Activated naive CD8-positive, alpha-beta T cell (primary cell): Measurements from ENCODE around the gene TMEM132D.

Experiments
- H3K27ac Mint-ChIP-seq: one replicate; pipeline ENCODE4 v1.8.0; 2021; ENCODE audit warnings: mixed read lengths
- H3K27me3 Mint-ChIP-seq: one replicate; pipeline ENCODE4 v1.8.0; 2021; ENCODE audit warnings: mixed read lengths
- H3K36me3 Mint-ChIP-seq: one replicate; pipeline ENCODE4 v1.8.0; 2021; ENCODE audit warnings: mixed read lengths
- H3K4me1 Mint-ChIP-seq: one replicate; pipeline ENCODE4 v1.8.0; 2021; ENCODE audit warnings: low read depth, mixed read lengths
- H3K4me3 Mint-ChIP-seq: one replicate; pipeline ENCODE4 v1.8.0; 2021; ENCODE audit warnings: mild to moderate bottlenecking, mixed read lengths
- H3K9me3 Mint-ChIP-seq: one replicate; pipeline ENCODE4 v1.8.0; 2021; ENCODE audit warnings: low read depth, mixed read lengths

TMEM132D gene

GRCh38 chr12:129161511-129161910, 742.3 kb downstream of the TMEM132D start:
- Mint-ChIP-seq H3K9me3 (peaks cover 4% of the 10 kb centered on the region), H3K4me3 (no peak overlapping the region), H3K27ac (no peak overlapping the region), H3K36me3 (no peaks in the 10 kb centered on the region), H3K27me3 (no peaks in the 10 kb centered on the region), H3K4me1 (no peaks in the 10 kb centered on the region)

DNA sequence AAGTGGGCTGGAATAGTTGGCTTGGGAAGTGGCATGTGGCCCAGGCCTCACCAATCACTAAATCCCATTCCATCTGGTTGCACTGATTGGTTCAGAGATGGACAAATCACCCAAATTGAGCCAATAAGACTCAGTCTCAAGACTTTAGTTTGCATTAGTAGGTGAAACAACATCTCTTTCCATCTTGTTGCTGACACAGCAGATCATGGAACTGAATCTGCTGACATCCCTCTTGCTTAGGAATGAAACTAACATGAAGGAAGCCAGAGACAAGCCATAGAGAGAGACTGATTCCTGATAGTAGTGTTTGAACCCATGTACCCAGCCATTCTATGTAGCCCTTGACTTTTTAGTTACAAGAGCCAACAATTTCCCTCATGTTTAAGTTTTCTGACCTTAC, 743.5 kb downstream of the TMEM132D start:
- no peak overlapping the region for H3K27ac Mint-ChIP-seq
- H3K4me1 Mint-ChIP-seq, result no peaks in the 10 kb centered on the region
- H3K4me3 Mint-ChIP-seq, result no peak overlapping the region
- no peaks in the 10 kb centered on the region for H3K36me3 Mint-ChIP-seq
- no peaks in the 10 kb centered on the region for H3K27me3 Mint-ChIP-seq
- peaks cover 4% of the 10 kb centered on the region for H3K9me3 Mint-ChIP-seq

DNA sequence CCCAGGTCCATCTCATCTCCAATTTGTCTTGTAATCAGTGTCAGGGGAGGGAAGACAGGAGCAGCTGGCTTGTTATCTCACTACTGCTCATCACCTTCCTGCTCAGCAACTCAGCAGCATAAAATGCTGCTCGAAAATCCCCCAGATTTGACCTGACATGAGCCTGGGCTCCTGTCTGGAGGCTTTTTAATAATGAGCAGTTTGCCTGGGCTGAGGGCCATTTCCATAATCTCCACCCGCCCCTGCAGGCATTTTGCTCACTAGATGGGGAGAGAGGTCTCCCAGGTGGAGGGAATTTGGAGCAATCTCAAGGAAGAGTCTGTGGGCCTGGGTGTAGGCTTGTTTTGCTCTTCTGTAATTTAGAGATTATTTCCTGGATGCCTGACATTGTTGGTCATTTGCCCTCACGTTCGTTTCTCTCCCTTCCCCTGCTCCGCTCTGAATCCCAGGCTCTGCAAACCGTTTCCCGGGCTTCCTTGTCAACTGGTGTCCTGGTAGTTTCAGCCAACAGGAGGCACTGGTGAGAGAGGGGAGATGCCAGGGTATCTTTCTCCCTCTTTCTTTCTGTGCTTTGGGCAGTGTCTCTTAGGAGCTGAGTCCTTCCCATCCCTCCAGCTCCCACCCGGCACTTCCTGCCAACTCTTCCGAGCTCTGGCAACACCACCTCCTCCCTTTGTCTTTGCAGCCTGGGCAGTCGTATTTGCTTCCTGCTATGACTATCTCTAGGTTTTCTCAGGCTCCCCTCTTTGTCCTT, 751.3 kb downstream of the TMEM132D start:
- H3K4me3 Mint-ChIP-seq, result no peak overlapping the region

DNA sequence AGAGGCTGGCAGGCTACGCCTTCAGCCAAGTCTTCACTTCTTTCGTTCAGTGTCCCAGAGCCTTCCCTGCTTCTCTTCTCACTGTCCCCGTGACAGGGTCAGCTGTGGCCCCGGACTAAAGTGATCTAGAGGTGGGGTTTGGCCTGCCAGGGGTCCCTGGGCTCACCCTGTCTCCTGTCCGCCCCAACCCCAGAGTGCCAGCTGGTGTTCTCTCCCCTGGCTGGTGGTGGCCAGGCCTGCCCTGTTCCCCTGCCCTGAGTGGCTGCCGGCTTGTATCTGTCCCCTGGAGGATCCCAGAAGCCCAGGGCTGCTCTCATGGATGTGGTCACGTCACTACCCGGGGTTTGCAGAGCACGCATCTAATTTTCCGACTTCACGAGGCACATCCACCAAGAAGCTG, 753.1 kb downstream of the TMEM132D start:
- no peak overlapping the region for H3K4me3 Mint-ChIP-seq
- no peaks in the 10 kb centered on the region for H3K4me1 Mint-ChIP-seq
- no peaks in the 10 kb centered on the region for H3K27me3 Mint-ChIP-seq
- no peaks in the 10 kb centered on the region for H3K9me3 Mint-ChIP-seq
- no peaks in the 10 kb centered on the region for H3K36me3 Mint-ChIP-seq
- H3K27ac Mint-ChIP-seq, result no peak overlapping the region

More for the DNA sequence above, 751.3 kb downstream of the TMEM132D start:
- Mint-ChIP-seq H3K4me1 (no peaks in the 10 kb centered on the region), H3K27me3 (no peaks in the 10 kb centered on the region), H3K9me3 (no peaks in the 10 kb centered on the region), H3K36me3 (no peaks in the 10 kb centered on the region), H3K27ac (no peak overlapping the region)

DNA sequence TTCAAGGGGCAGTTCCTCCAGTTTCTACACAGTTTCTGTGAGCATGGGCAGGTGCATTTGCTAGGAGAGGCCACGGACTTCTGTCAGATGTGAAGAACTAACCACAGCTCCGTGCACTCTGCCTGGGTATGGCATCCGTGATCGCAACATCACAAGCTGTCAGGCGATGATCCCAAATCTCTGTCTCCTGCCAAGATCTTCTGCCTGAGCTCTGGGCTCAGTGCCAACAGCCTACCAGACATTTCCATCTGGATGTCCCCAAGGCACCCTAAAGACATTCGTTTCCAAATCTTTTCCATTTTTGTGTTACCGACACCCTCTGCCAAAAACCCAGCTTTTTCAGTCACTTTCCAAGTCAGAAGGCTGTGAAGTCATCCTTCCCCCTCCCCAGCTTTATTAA, 758.4 kb downstream of the TMEM132D start:
- Mint-ChIP-seq H3K27ac (no peak overlapping the region), H3K4me3 (no peak overlapping the region), H3K4me1 (no peaks in the 10 kb centered on the region), H3K36me3 (no peaks in the 10 kb centered on the region), H3K9me3 (no peaks in the 10 kb centered on the region), H3K27me3 (no peaks in the 10 kb centered on the region)

DNA sequence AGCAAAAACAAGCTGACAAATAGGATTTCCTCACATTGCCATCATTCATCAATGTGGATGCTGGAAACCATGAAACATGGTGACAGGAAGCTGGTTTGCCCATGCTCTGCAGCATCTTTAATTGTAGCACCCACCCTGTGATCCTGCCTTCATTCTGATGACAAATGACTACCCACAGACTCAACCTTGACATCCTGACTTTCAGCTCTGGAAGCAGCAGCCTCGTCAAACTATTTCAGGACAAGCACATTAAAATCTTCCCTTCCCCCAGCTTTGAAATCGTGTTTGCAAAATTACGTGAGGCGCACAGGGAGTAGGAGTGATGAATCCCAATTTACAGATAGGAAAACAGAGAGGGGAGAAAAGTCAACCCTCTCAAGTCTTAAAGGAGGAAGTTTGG, 765.0 kb downstream of the TMEM132D start:
- no peaks in the 10 kb centered on the region for H3K36me3 Mint-ChIP-seq
- no peaks in the 10 kb centered on the region for H3K27me3 Mint-ChIP-seq
- H3K27ac Mint-ChIP-seq, result no peak overlapping the region
- peaks cover 5% of the 10 kb centered on the region for H3K9me3 Mint-ChIP-seq
- H3K4me1 Mint-ChIP-seq, result no peaks in the 10 kb centered on the region
- no peak overlapping the region for H3K4me3 Mint-ChIP-seq

DNA sequence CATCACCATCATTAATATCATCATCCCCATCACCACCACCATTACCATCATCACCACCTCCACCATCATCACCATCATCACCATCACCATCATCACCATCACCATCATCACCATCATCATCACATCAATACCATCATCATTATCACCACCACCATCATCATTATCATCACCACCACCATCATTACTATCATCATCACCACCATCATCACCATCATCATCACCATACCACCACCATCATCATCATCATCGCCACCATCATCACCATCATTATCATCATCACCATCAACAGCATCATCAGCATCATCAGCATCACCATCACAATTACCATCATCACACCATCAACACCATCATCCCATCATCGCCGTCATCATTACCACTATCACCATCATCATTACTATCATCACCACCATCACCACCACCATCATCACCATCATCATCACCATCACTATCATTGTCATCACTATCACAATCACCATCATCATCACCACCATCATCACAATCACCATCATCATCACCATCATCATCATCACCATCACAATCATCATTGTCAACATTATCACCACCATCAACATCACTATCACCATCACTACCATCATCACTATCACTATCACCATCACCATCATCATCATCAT, 767.0 kb downstream of the TMEM132D start:
- Mint-ChIP-seq H3K27me3 (no peaks in the 10 kb centered on the region), H3K36me3 (no peaks in the 10 kb centered on the region), H3K9me3 (peaks cover 5% of the 10 kb centered on the region), H3K27ac (no peak overlapping the region), H3K4me1 (no peaks in the 10 kb centered on the region), H3K4me3 (no peak overlapping the region)

- H3K27me3 Mint-ChIP-seq, result no peaks in the 10 kb centered on the region
- no peak overlapping the region for H3K4me3 Mint-ChIP-seq
- no peaks in the 10 kb centered on the region for H3K36me3 Mint-ChIP-seq
- peaks cover 5% of the 10 kb centered on the region for H3K9me3 Mint-ChIP-seq
- no peak overlapping the region for H3K27ac Mint-ChIP-seq
- no peaks in the 10 kb centered on the region for H3K4me1 Mint-ChIP-seq
Observed at GRCh38 chr12:129127771-129128170, 776.1 kb downstream of the TMEM132D start.

- Mint-ChIP-seq H3K4me1 (no peaks in the 10 kb centered on the region), H3K36me3 (no peaks in the 10 kb centered on the region), H3K27ac (no peak overlapping the region), H3K4me3 (no peak overlapping the region), H3K9me3 (peaks cover 5% of the 10 kb centered on the region), H3K27me3 (no peaks in the 10 kb centered on the region)
Observed at GRCh38 chr12:129127211-129127610, 776.6 kb downstream of the TMEM132D start.

DNA sequence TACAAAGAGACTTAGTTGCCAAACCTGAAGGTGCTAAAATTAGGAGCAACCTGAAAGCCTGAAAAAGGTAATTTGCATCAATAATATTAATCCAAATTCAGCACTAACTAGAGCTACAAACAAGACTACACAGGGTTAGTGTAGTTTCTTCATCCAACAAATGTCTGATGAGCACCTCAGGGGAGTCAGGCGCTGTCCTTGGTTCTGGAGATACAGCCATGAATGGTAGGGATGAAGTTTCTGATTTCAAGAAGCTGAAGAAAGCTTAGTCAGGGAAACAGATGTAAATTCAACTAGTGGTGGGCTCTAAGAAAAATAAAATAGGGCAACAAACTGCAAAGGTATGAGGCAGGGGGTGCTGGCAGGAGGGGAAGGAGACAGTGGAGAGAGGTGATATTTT, 784.3 kb downstream of the TMEM132D start:
- no peaks in the 10 kb centered on the region for H3K36me3 Mint-ChIP-seq
- peaks cover 4% of the 10 kb centered on the region for H3K9me3 Mint-ChIP-seq
- no peaks in the 10 kb centered on the region for H3K4me1 Mint-ChIP-seq
- H3K27me3 Mint-ChIP-seq, result peaks cover 6% of the 10 kb centered on the region
- H3K4me3 Mint-ChIP-seq, result no peak overlapping the region
- no peak overlapping the region for H3K27ac Mint-ChIP-seq

DNA sequence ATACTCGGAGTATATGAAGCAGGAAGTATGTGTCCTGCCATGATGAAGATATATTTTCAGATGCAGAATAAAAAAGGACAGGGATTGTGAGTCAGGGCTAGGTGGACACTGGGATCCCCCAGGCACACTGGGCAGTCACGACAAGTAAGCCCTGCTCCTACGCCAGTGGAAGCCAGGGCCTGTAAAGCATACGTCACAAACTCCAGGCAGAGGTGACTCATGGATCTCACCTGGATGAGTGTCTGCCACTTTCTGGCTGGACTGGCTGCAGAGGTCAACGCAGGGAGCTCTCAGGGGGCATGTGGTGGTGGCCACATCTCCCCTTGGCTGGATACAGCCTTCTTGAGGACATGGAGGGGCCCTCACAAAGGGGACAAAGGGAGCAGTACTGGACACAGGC, 788.3 kb downstream of the TMEM132D start:
- peaks cover 7% of the 10 kb centered on the region for H3K27me3 Mint-ChIP-seq
- H3K27ac Mint-ChIP-seq, result no peak overlapping the region
- no peaks in the 10 kb centered on the region for H3K36me3 Mint-ChIP-seq
- no peaks in the 10 kb centered on the region for H3K4me1 Mint-ChIP-seq
- no peak overlapping the region for H3K4me3 Mint-ChIP-seq
- H3K9me3 Mint-ChIP-seq, result peaks cover 4% of the 10 kb centered on the region

DNA sequence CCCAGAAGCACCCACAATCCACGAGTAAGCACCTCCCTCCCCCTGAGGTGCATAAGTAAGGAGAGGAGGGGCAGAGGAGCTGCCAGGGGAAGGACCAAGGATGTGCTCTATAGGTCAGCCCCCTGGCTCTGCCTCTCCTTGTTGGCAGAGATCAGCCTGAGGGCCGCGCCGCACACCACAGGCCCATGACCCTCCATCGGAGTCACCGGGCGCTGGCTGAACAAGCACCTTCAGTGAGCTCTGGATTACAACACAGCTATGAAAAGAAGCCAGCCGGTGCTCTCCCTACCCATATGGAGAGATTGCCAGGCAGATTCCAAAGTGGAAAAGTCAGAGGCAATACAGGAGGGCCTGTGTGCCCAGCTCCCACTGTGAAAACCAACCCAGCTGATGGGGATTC, 793.2 kb downstream of the TMEM132D start:
- Mint-ChIP-seq H3K4me1 (no peaks in the 10 kb centered on the region), H3K27ac (no peak overlapping the region), H3K9me3 (no peaks in the 10 kb centered on the region), H3K36me3 (no peaks in the 10 kb centered on the region), H3K4me3 (no peak overlapping the region), H3K27me3 (peaks cover 5% of the 10 kb centered on the region)

GRCh38 chr12:129109174-129110001, 794.4 kb downstream of the TMEM132D start:
- no peaks in the 10 kb centered on the region for H3K9me3 Mint-ChIP-seq
- no peak overlapping the region for H3K27ac Mint-ChIP-seq
- no peaks in the 10 kb centered on the region for H3K4me1 Mint-ChIP-seq
- H3K4me3 Mint-ChIP-seq, result no peak overlapping the region
- H3K36me3 Mint-ChIP-seq, result no peaks in the 10 kb centered on the region
- peaks cover 1% of the 10 kb centered on the region for H3K27me3 Mint-ChIP-seq

DNA sequence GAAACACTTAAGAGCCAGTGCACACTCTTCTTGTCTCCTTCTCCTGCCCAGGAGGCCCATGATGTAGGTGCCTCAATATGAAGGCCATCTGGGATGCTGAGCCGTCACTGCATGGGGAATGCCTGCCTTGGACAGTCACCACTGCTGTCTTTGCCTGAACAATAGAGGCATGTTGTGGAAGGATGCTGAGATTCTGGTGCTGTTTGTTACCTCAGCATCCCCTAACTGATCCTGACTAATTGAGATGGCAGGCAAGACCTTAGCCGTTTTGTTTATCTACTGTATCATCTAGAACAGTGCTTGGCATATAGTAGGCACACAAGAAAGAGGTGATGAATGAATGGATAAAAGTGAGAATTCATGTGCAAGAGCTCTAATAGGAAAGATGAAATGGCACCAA, 797.1 kb downstream of the TMEM132D start:
- H3K4me1 Mint-ChIP-seq, result no peaks in the 10 kb centered on the region
- no peak overlapping the region for H3K27ac Mint-ChIP-seq
- H3K4me3 Mint-ChIP-seq, result no peak overlapping the region
- H3K27me3 Mint-ChIP-seq, result no peaks in the 10 kb centered on the region
- H3K9me3 Mint-ChIP-seq, result no peaks in the 10 kb centered on the region
- no peaks in the 10 kb centered on the region for H3K36me3 Mint-ChIP-seq

DNA sequence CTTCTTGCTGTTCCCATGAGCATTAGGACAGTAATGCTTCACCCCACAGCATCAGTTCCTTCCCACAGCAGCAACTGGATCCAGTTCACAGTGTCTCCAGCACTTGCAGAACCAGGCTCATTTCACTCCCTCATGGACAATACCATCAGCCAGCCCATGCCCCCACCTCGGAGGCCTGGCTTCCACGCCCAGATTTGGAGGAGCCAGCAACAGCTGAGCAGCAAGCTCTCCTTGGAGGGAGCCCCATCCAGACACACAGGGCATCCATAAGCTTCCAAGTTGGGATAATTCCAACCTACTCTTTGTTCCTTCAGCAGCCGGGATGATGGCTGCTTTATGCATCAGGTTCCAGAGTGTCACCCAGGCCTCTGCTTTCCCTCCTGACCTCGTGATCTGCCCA, 800.6 kb downstream of the TMEM132D start:
- Mint-ChIP-seq H3K9me3 (no peaks in the 10 kb centered on the region), H3K4me3 (no peak overlapping the region), H3K27ac (no peak overlapping the region)

More for the DNA sequence above, 800.6 kb downstream of the TMEM132D start:
- no peaks in the 10 kb centered on the region for H3K4me1 Mint-ChIP-seq
- no peaks in the 10 kb centered on the region for H3K36me3 Mint-ChIP-seq
- H3K27me3 Mint-ChIP-seq, result no peaks in the 10 kb centered on the region
